Measurements from ENCODE around the gene AQP7.
"Not testable (repeated sequence)": the region's sequence is repeated elsewhere in the genome, so short reads cannot be mapped to it uniquely, and the experiment has no call there.

The AQP7 gene

GRCh38 chr9:33388110-33388994 lies 14.0 kb downstream of the AQP7 start:
- no peak overlapping the region for H3K9ac ChIP-seq (ENCODE audit: low read length)
- H3K27ac ChIP-seq (ENCODE audit: low read length), result no peak overlapping the region
- H3K27me3 ChIP-seq (ENCODE audit: control insufficient read depth, insufficient read depth, low read length), result no peaks in the 10 kb centered on the region
- H3K36me3 ChIP-seq (ENCODE audit: control insufficient read depth, low read depth, low read length), result no peaks in the 10 kb centered on the region
- no peak overlapping the region for H3K4me3 ChIP-seq (ENCODE audit: low read length)
- H3K9me3 ChIP-seq (ENCODE audit: control insufficient read depth, low read depth, low read length), result no peaks in the 10 kb centered on the region
- H3K4me1 ChIP-seq (ENCODE audit: control insufficient read depth, low read depth, low read length), result no peaks in the 10 kb centered on the region

- H3K27ac ChIP-seq (ENCODE audit: low read length); H3K9me3 ChIP-seq (ENCODE audit: control insufficient read depth, low read depth, low read length); H3K4me1 ChIP-seq (ENCODE audit: control insufficient read depth, low read depth, low read length); H3K27me3 ChIP-seq (ENCODE audit: control insufficient read depth, insufficient read depth, low read length); H3K36me3 ChIP-seq (ENCODE audit: control insufficient read depth, low read depth, low read length); H3K9ac ChIP-seq (ENCODE audit: low read length); H3K4me3 ChIP-seq (ENCODE audit: low read length): not testable (repeated sequence)
Observed at GRCh38 chr9:33386998-33387397, 15.4 kb downstream of the AQP7 start.

GRCh38 chr9:33386641-33386996 lies 15.7 kb downstream of the AQP7 start:
- H3K4me3 ChIP-seq (ENCODE audit: low read length); H3K4me1 ChIP-seq (ENCODE audit: control insufficient read depth, low read depth, low read length); H3K27me3 ChIP-seq (ENCODE audit: control insufficient read depth, insufficient read depth, low read length); H3K9ac ChIP-seq (ENCODE audit: low read length); H3K27ac ChIP-seq (ENCODE audit: low read length); H3K9me3 ChIP-seq (ENCODE audit: control insufficient read depth, low read depth, low read length); H3K36me3 ChIP-seq (ENCODE audit: control insufficient read depth, low read depth, low read length): not testable (repeated sequence)

GRCh38 chr9:33385979-33386640 lies 16.3 kb downstream of the AQP7 start:
- H3K4me3 ChIP-seq (ENCODE audit: low read length); H3K27ac ChIP-seq (ENCODE audit: low read length); H3K9me3 ChIP-seq (ENCODE audit: control insufficient read depth, low read depth, low read length); H3K9ac ChIP-seq (ENCODE audit: low read length); H3K4me1 ChIP-seq (ENCODE audit: control insufficient read depth, low read depth, low read length); H3K36me3 ChIP-seq (ENCODE audit: control insufficient read depth, low read depth, low read length); H3K27me3 ChIP-seq (ENCODE audit: control insufficient read depth, insufficient read depth, low read length): not testable (repeated sequence)

GRCh38 chr9:33385536-33385935 lies 16.8 kb downstream of the AQP7 start:
- not testable (repeated sequence) for H3K27ac ChIP-seq (ENCODE audit: low read length); H3K9ac ChIP-seq (ENCODE audit: low read length); H3K4me1 ChIP-seq (ENCODE audit: control insufficient read depth, low read depth, low read length); H3K4me3 ChIP-seq (ENCODE audit: low read length); H3K36me3 ChIP-seq (ENCODE audit: control insufficient read depth, low read depth, low read length); H3K9me3 ChIP-seq (ENCODE audit: control insufficient read depth, low read depth, low read length); H3K27me3 ChIP-seq (ENCODE audit: control insufficient read depth, insufficient read depth, low read length)

GRCh38 chr9:33383396-33383795 lies 19.0 kb downstream of the AQP7 start:
- H3K36me3 ChIP-seq (ENCODE audit: control insufficient read depth, low read depth, low read length); H3K9me3 ChIP-seq (ENCODE audit: control insufficient read depth, low read depth, low read length): not testable (repeated sequence)

GRCh38 chr9:33382397-33382796 lies 20.0 kb downstream of the AQP7 start:
- H3K27ac ChIP-seq (ENCODE audit: low read length); H3K9ac ChIP-seq (ENCODE audit: low read length); H3K36me3 ChIP-seq (ENCODE audit: control insufficient read depth, low read depth, low read length); H3K9me3 ChIP-seq (ENCODE audit: control insufficient read depth, low read depth, low read length); H3K4me1 ChIP-seq (ENCODE audit: control insufficient read depth, low read depth, low read length); H3K27me3 ChIP-seq (ENCODE audit: control insufficient read depth, insufficient read depth, low read length); H3K4me3 ChIP-seq (ENCODE audit: low read length): not testable (repeated sequence)

More at GRCh38 chr9:33383396-33383795, 19.0 kb downstream of the AQP7 start:
- not testable (repeated sequence) for H3K27me3 ChIP-seq (ENCODE audit: control insufficient read depth, insufficient read depth, low read length); H3K9ac ChIP-seq (ENCODE audit: low read length); H3K4me1 ChIP-seq (ENCODE audit: control insufficient read depth, low read depth, low read length); H3K4me3 ChIP-seq (ENCODE audit: low read length); H3K27ac ChIP-seq (ENCODE audit: low read length)

GRCh38 chr9:33381231-33381791 lies 21.1 kb downstream of the AQP7 start:
- Histone ChIP-seq H3K4me1 (ENCODE audit: control insufficient read depth, low read depth, low read length) (peaks cover 9% of the 10 kb centered on the region), H3K36me3 (ENCODE audit: control insufficient read depth, low read depth, low read length) (no peaks in the 10 kb centered on the region), H3K9me3 (ENCODE audit: control insufficient read depth, low read depth, low read length) (no peaks in the 10 kb centered on the region), H3K27me3 (ENCODE audit: control insufficient read depth, insufficient read depth, low read length) (no peaks in the 10 kb centered on the region), H3K27ac (ENCODE audit: low read length) (peak overlapping the region; percentile 1), H3K4me3 (ENCODE audit: low read length) (no peak overlapping the region), H3K9ac (ENCODE audit: low read length) (no peak overlapping the region)

- Histone ChIP-seq H3K9me3 (ENCODE audit: control insufficient read depth, low read depth, low read length) (no peaks in the 10 kb centered on the region), H3K4me1 (ENCODE audit: control insufficient read depth, low read depth, low read length) (peaks cover 9% of the 10 kb centered on the region), H3K27me3 (ENCODE audit: control insufficient read depth, insufficient read depth, low read length) (no peaks in the 10 kb centered on the region), H3K4me3 (ENCODE audit: low read length) (no peak overlapping the region), H3K27ac (ENCODE audit: low read length) (no peak overlapping the region), H3K9ac (ENCODE audit: low read length) (no peak overlapping the region), H3K36me3 (ENCODE audit: control insufficient read depth, low read depth, low read length) (no peaks in the 10 kb centered on the region)
Observed at GRCh38 chr9:33380390-33381094, 21.8 kb downstream of the AQP7 start.

- Histone ChIP-seq H3K27me3 (ENCODE audit: control insufficient read depth, insufficient read depth, low read length) (no peaks in the 10 kb centered on the region), H3K4me3 (ENCODE audit: low read length) (no peak overlapping the region), H3K9me3 (ENCODE audit: control insufficient read depth, low read depth, low read length) (no peaks in the 10 kb centered on the region), H3K36me3 (ENCODE audit: control insufficient read depth, low read depth, low read length) (no peaks in the 10 kb centered on the region), H3K27ac (ENCODE audit: low read length) (no peak overlapping the region), H3K9ac (ENCODE audit: low read length) (no peak overlapping the region), H3K4me1 (ENCODE audit: control insufficient read depth, low read depth, low read length) (peaks cover 9% of the 10 kb centered on the region)
Observed at GRCh38 chr9:33379666-33380389, 22.5 kb downstream of the AQP7 start.

- H3K9me3 ChIP-seq (ENCODE audit: control insufficient read depth, low read depth, low read length), result no peaks in the 10 kb centered on the region
Observed at GRCh38 chr9:33378121-33378795, 24.1 kb downstream of the AQP7 start.

More at GRCh38 chr9:33378121-33378795, 24.1 kb downstream of the AQP7 start:
- Histone ChIP-seq H3K4me3 (ENCODE audit: low read length) (no peak overlapping the region), H3K4me1 (ENCODE audit: control insufficient read depth, low read depth, low read length) (peaks cover 9% of the 10 kb centered on the region), H3K9ac (ENCODE audit: low read length) (no peak overlapping the region), H3K27ac (ENCODE audit: low read length) (no peak overlapping the region), H3K27me3 (ENCODE audit: control insufficient read depth, insufficient read depth, low read length) (no peaks in the 10 kb centered on the region), H3K36me3 (ENCODE audit: control insufficient read depth, low read depth, low read length) (no peaks in the 10 kb centered on the region)

Data from iPS-18a (cell line).